WTC11 (cell line): Measurements from ENCODE around the gene LMF2.

Experiments
- E2F4 ChIP-seq: sonication (generic); formaldehyde crosslinking; IDR thresholded peaks from 2 replicates; pipeline ENCODE4 v1.8.1; 2022; ENCODE audit warnings: low read depth, mild to moderate bottlenecking, moderate library complexity, missing genetic modification reagents, borderline replicate concordance
- EMX1 ChIP-seq: fragments of 250-450 bp; sonication (Bioruptor Pico); IDR thresholded peaks from 2 replicates; pipeline ENCODE4 v1.8.0; 2021; ENCODE audit warnings: mild to moderate bottlenecking
- JUN ChIP-seq: sonication (generic); formaldehyde crosslinking; IDR thresholded peaks from 2 replicates; pipeline ENCODE4 v1.8.0; 2023; ENCODE audit warnings: mild to moderate bottlenecking, missing genetic modification reagents
- KAT7 ChIP-seq: sonication (generic); formaldehyde crosslinking; IDR thresholded peaks from 2 replicates; pipeline ENCODE4 v1.8.1; 2023; ENCODE audit warnings: missing genetic modification reagents, mild to moderate bottlenecking, borderline replicate concordance
- NFATC4 ChIP-seq: fragments of 250-450 bp; sonication (Bioruptor Pico); IDR thresholded peaks from 2 replicates; pipeline ENCODE4 v1.9.0; 2021; ENCODE audit warnings: mild to moderate bottlenecking
- NR1H2 ChIP-seq: sonication (generic); formaldehyde crosslinking; IDR thresholded peaks from 2 replicates; pipeline ENCODE4 v1.9.0; 2021; ENCODE audit warnings: mild to moderate bottlenecking, moderate library complexity, missing genetic modification reagents
- SP1 ChIP-seq: sonication (generic); formaldehyde crosslinking; conservative IDR thresholded peaks from 2 replicates; pipeline ENCODE4 v1.8.1; 2022; ENCODE audit warnings: missing genetic modification reagents
- TF ChIP-seq, protein P1 (sequence below): fragments of 200-600 bp; IDR thresholded peaks from 2 replicates; pipeline ENCODE4 v1.8.0; 2022; ENCODE audit warnings: antibody characterized with exemption

DNA sequence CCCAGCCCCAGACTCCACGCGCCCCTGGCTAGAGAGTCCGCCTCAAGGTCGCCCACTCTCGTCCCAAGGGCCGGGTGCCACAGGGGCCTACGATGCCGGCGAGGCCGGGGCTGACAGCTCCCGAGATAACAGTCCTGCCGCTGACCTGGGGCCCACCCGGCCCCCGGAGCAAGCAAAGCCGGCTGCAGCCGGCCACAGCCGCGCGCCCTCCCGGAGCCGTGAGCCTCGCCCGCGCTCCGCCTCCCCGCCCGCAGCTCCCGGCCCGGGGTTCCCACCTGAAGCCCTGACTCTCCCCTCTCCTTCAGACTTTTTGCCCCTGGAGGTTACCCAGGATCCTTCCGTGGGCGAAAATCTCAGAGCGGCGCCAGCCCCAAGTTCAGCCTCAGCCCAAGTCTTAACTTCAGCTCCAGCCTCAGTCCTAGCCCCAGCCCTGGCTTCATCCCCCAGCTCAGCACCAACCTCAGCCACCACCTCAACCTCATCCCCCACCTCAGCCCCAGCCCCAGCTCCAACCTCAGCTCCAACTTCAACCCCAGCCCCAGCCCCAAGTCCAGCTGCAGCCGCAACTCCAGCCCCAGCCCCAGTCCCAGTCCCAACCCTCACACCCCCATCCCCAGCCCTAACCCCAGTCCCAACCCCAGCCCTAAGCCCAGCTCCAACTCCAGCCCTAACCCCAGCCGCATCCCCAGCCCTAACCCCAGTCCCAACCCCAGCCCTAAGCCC lies 39.9 kb upstream of the LMF2 start:
- TF ChIP-seq, protein P1, sequence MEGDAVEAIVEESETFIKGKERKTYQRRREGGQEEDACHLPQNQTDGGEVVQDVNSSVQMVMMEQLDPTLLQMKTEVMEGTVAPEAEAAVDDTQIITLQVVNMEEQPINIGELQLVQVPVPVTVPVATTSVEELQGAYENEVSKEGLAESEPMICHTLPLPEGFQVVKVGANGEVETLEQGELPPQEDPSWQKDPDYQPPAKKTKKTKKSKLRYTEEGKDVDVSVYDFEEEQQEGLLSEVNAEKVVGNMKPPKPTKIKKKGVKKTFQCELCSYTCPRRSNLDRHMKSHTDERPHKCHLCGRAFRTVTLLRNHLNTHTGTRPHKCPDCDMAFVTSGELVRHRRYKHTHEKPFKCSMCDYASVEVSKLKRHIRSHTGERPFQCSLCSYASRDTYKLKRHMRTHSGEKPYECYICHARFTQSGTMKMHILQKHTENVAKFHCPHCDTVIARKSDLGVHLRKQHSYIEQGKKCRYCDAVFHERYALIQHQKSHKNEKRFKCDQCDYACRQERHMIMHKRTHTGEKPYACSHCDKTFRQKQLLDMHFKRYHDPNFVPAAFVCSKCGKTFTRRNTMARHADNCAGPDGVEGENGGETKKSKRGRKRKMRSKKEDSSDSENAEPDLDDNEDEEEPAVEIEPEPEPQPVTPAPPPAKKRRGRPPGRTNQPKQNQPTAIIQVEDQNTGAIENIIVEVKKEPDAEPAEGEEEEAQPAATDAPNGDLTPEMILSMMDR, result no peak
- TF ChIP-seq NR1H2 (CRISPR knock-in tag) (no peak), SP1 (CRISPR knock-in tag) (no peak), KAT7 (CRISPR knock-in tag) (no peak), EMX1 (CRISPR knock-in tag) (no peak), JUN (CRISPR knock-in tag) (no peak), E2F4 (CRISPR knock-in tag) (no peak), NFATC4 (CRISPR knock-in tag) (no peak)
